HG03378 (cell line): ENCODE data around the gene TFPT.

Experiments used
- ATAC-seq: cut with Tn5 transposase; IDR thresholded peaks from one replicate; pipeline ENCODE4 v1.9.1; 2021; ENCODE audit warnings: mild to moderate bottlenecking, moderate library complexity; ENCODE audit not compliant: unreplicated experiment

The TFPT gene

DNA sequence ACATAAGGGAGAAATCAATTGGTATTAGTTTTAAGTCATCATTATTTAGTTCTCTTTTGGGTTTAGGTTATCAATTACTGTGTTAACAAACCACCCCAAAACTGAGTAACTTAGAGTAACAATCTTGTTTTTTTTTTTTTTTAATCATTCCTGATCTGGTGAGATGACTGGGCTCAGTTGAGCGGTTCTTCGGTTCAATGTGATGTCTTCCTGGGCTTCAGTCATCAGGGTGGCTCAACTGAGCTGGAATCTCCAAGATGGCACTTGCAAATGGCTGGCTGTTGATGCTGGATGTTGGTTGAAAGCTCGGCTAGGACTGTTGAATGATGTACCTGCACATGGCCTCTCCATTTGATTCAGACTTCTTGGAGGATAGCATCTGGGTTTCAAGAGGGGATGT lies 31.0 kb downstream of the TFPT start:
- ATAC-seq = no peak

DNA sequence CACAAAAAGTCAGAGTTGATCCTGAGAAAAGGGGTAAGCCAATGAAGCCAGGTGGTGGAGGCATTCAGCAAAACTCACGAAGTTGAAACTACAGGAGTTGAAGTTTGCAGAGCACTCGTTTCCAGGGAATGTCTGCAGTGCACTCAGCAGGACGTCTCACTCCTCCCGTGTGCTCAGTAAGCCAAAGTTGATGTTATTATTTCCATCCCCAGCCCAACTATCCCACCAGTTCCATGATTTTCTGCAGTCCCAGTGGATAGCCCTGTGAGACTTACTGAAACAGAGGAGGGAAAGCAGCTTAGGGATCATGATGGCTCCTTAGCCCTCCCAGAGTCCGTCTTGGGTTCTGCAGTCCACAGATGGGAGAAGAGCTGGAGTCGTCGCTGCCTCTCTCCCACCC lies 34.4 kb downstream of the TFPT start, which contains the start of gene TARM1:
TSS of gene TARM1 (minus strand) at position 334 of the 400 bp plus-strand sequence. CDS start at position 309, 25 bp downstream.
- no peak for ATAC-seq

DNA sequence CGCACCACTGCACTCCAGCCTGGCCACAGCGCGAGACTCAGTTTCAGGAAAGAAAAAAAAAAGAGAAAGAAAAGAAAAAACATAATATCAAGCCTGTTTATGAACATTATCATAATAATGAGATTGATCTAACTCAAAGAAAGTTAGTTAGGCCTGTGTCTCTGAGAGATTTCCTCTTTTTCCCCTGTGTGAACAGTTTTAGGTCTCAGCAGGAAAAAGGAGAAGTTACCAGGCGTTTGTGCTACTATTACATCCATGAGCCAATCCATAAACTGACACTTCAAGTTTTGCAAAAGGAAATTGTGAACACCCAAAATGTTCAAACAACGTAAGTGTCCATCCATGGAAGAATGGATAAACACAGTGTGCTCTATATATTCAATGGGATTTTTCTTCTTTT lies 38.1 kb downstream of the TFPT start:
- ATAC-seq = no peak

DNA sequence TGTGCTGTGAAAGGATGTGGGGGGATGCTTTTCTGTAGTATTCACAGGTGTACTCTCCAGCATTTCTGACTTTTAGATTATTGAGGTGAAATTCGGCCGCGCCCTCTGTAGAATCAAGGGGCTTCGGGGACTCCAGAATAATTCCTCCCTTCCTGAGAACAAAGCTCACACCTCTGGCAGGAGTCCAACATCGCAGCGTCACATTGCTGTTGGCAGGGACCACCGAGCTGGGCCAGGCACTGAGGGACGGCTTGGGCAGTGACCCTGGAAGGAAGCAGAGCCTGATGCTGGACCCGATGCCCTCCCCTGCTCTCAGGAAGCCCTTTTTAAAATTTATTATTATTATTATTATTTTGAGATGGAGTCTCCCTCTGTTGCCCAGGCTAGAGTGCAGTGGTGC lies 40.6 kb downstream of the TFPT start:
- ATAC-seq = no peak

DNA sequence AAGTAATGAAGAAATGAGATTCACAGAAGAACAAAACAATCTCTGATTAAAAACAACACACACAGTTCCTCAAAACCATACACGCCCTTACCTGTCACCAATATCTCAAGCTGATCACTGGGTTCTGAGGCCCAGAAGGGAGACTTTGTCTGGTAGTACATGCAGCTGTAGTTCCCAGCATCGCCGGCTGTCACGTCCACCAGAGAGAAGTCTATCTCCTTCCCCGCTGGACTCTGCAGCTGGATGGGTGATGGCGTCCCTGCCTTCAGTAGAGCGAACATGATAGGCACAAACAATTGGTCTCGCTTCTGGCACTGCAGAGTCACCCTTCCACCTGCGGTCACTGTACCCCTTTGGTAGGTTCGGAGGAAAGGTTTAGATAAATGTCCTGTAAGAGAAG lies 41.6 kb downstream of the TFPT start:
- ATAC-seq = no peak

DNA sequence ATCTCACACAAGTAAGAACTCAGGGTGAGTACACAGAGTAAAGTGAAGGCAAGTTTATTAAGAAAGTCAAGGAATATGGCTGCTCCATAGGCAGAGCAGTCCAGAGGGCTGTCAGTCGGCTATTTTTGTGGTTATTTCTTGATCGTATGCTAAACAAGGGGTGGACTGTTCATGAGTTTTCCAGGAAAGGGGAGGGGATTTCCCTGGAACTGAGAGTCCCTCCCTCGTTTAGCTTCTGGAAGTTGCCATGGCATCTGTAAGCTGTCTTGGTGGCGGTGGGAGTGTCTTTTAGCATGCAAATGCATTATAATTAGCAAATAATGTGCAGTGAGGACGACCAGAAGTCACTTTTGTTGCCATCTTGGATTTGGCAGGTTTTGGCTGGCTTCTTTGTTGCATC lies 46.0 kb downstream of the TFPT start:
- no peak for ATAC-seq

DNA sequence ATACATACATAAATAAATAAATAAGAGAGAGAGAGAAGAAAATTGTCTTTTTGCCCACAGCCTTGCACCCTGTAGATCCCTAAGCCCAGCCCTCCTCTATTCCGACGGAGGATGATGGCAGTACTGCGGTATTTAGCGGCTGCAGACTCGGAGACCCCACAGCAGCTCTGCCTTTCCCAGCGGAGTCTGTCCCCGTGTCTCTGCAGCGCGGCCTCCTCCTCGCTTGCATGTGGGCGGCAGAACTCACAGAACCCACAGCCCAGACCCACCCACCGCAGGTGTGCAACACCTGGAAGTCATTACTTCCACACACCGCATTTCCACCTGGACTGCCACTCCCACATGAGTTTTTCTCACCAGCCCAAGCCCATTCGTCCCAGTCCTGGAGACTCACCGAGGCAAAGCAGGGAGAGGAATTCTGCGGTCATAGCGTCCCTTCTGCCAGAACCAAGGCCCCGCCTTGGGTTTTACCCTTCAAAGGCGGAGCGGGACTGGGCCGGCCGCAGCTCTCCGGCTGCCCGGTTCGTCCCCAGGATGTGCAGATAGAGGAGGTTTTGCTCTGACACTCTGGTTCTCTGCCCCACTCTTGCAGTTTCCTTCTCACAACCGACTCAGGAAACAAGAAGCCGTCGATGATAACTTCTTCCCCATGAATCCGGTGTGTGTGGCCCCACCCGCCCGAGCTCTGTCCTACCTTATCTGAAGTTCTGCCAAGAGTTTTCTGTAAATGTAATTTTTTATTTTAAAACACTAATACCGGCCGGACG lies 51.9 kb downstream of the TFPT start, which contains the start of gene VSTM1:
TSS of gene VSTM1 (minus strand) at position 548 of the 767 bp plus-strand sequence. CDS start at position 428, 120 bp downstream.
- no peak for ATAC-seq

DNA sequence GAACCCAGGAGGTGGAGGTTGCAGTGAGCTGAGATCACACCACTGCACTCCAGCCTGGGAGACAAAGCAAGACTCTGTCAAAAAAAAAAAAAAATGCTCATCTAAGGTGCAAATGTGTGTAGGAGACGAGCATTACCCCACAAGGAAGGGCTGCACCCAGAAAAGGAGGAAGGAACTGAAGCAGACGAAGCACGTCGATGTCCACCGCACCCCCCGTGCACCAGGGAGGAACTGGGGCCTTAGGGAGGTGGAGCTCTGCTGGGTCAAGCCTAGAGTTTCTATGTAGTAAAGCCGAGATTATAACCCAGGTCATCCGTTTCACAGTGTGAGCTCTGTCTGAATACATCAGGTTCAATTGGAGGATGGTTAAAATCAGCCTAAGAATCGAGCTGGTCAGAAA lies 52.8 kb downstream of the TFPT start:
- no peak for ATAC-seq
